Endometrial microvascular endothelial cells (primary cell): Measurements from ENCODE around the gene LIN52. TPM values are rescaled to one million over a fixed set of nuclear protein-coding genes. Genes with fewer than 3 reads are reported as not detected.

Experiments
- in situ Hi-C: cut with HindIII; loops from 2 replicates; pipeline ENCODE4 v1.10.0; 2017; ENCODE audit warnings: low sequenced_read_pairs, low pct_unique_long_range_greater_than_20kb; ENCODE audit errors: inconsistent ontology term
- total RNA-seq: library from RNA; depleted of rRNA; stranded (reverse); fragments of >200 nt; gene quantifications from one replicate; pipeline ENCODE4 v1.2.3, GENCODE V29; 2015; ENCODE audit errors: inconsistent ontology term

The LIN52 gene
- total RNA-seq, 1 donor from 2014 or later: 8.0 TPM

GRCh38 chr14:74217672-74218448 is 133.1 kb downstream of the LIN52 start:
- in situ Hi-C loops: no loop called here

- in situ Hi-C loops: no loop called here
Observed at GRCh38 chr14:74218462-74218861, 133.7 kb downstream of the LIN52 start.

- in situ Hi-C loops: no loop called here
Observed at GRCh38 chr14:74219277-74220205, 134.8 kb downstream of the LIN52 start.

- in situ Hi-C loops: no loop called here
Observed at GRCh38 chr14:74220991-74221390, 136.2 kb downstream of the LIN52 start.

- in situ Hi-C loops: no loop called here
Observed at GRCh38 chr14:74221741-74222140, 137.0 kb downstream of the LIN52 start.

- in situ Hi-C loops: no loop called here
Observed at GRCh38 chr14:74223016-74223415, 138.3 kb downstream of the LIN52 start.

- in situ Hi-C loops: no loop called here
Observed at GRCh38 chr14:74231784-74232183, 147.0 kb downstream of the LIN52 start.

GRCh38 chr14:74235017-74235416 is 150.3 kb downstream of the LIN52 start:
- in situ Hi-C loops: no loop called here

- in situ Hi-C loops: no loop called here
Observed at GRCh38 chr14:74237441-74237840, 152.7 kb downstream of the LIN52 start.

- in situ Hi-C loops: no loop called here
Observed at GRCh38 chr14:74238974-74239847, 154.5 kb downstream of the LIN52 start, which contains the start of gene VSX2. VSX2 (plus strand) TSS chr14:74239449; CDS start chr14:74239562, 113 bp downstream.

- in situ Hi-C loops: no loop called here
Observed at GRCh38 chr14:74239848-74240793, 155.4 kb downstream of the LIN52 start.

GRCh38 chr14:74240794-74241651 is 156.3 kb downstream of the LIN52 start:
- in situ Hi-C loops: no loop called here

GRCh38 chr14:74241652-74242017 is 156.9 kb downstream of the LIN52 start:
- in situ Hi-C loops: no loop called here

- in situ Hi-C loops: no loop called here
Observed at GRCh38 chr14:74242021-74242779, 157.4 kb downstream of the LIN52 start.

- in situ Hi-C loops: no loop called here
Observed at GRCh38 chr14:74242780-74243042, 158.0 kb downstream of the LIN52 start.

- in situ Hi-C loops: no loop called here
Observed at GRCh38 chr14:74243051-74243450, 158.3 kb downstream of the LIN52 start.

GRCh38 chr14:74244115-74244514 is 159.4 kb downstream of the LIN52 start:
- in situ Hi-C loops: no loop called here
